SU-DHL-6 (cell line): ENCODE measurements around the gene RNASE3.

ENCODE experiments used
- CTCF ChIP-seq: fragments of 200-600 bp; sonication (generic); IDR thresholded peaks from one replicate; pipeline ENCODE4 v1.5.1; 2017; ENCODE audit warnings: antibody characterized with exemption, mild to moderate bottlenecking, low read length, moderate library complexity; ENCODE audit not compliant: insufficient read depth, poor library complexity, severe bottlenecking
- EZH2phosphoT487 ChIP-seq: fragments of 200-600 bp; sonication (generic), shearing (Covaris generic); conservative IDR thresholded peaks from 2 replicates; pipeline ENCODE4 v1.6.1; 2018; ENCODE audit warnings: mild to moderate bottlenecking, antibody characterized with exemption, low read length, moderate library complexity, mixed read lengths

GRCh38 chr14:20904393-20905029 is 13.3 kb downstream of the RNASE3 start:
- no peak for TF ChIP-seq CTCF
- no peak for TF ChIP-seq EZH2phosphoT487
